GM23248 (cell line): ENCODE measurements around the gene SBK2. TPM values are rescaled to one million over a fixed set of nuclear protein-coding genes. Genes with fewer than 3 reads are reported as not detected.
A peak's percentile ranks its signal among the peaks of the same experiment; 100 is the strongest.

ENCODE experiments used
- DNase-seq: peaks from one replicate; pipeline ENCODE4 v3.0.0-alpha.2; 2015
- H2AFZ ChIP-seq: fragments of 200-600 bp; sonication (generic); 2 replicates; pipeline ENCODE4 v1.6.1; 2016; ENCODE audit warnings: antibody characterized with exemption
- H3F3A ChIP-seq: fragments of 200-600 bp; sonication (generic); 2 replicates; pipeline ENCODE4 v1.6.1; 2016; ENCODE audit warnings: mild to moderate bottlenecking, antibody characterized with exemption, mixed run types; ENCODE audit not compliant: insufficient read depth
- H3K27ac ChIP-seq: fragments of 200-600 bp; sonication (generic); 2 replicates; pipeline ENCODE4 v1.5.1; 2016; ENCODE audit warnings: mild to moderate bottlenecking
- H3K27me3 ChIP-seq: fragments of 200-600 bp; sonication (generic); replicated peaks from 2 replicates; pipeline ENCODE4 v1.6.1; 2016; ENCODE audit warnings: mild to moderate bottlenecking; ENCODE audit not compliant: insufficient read depth
- H3K36me3 ChIP-seq: fragments of 200-600 bp; sonication (generic); 2 replicates; pipeline ENCODE4 v1.6.1; 2016; ENCODE audit warnings: low read depth, mild to moderate bottlenecking
- H3K4me1 ChIP-seq: fragments of 200-600 bp; sonication (generic); 2 replicates; pipeline ENCODE4 v1.6.1; 2016; ENCODE audit warnings: mild to moderate bottlenecking; ENCODE audit not compliant: insufficient read depth
- H3K4me2 ChIP-seq: fragments of 200-600 bp; sonication (generic); one replicate; pipeline ENCODE4 v1.6.1; 2016; ENCODE audit warnings: mild to moderate bottlenecking; ENCODE audit not compliant: unreplicated experiment
- H3K4me3 ChIP-seq: fragments of 200-600 bp; sonication (generic); 2 replicates; pipeline ENCODE4 v1.5.1; 2016; ENCODE audit warnings: mild to moderate bottlenecking
- H3K79me2 ChIP-seq: fragments of 200-600 bp; sonication (generic); 2 replicates; pipeline ENCODE4 v1.6.1; 2016; ENCODE audit warnings: mild to moderate bottlenecking; ENCODE audit not compliant: insufficient read depth
- H3K9ac ChIP-seq: fragments of 200-600 bp; sonication (generic); 2 replicates; pipeline ENCODE4 v1.6.1; 2016; ENCODE audit warnings: mild to moderate bottlenecking
- H3K9me2 ChIP-seq: fragments of 200-600 bp; sonication (generic); 2 replicates; pipeline ENCODE4 v1.6.1; 2016; ENCODE audit warnings: mixed run types, mild to moderate bottlenecking, moderate library complexity; ENCODE audit not compliant: insufficient read depth
- H3K9me3 ChIP-seq: fragments of 200-600 bp; sonication (generic); one replicate; pipeline ENCODE4 v1.6.1; 2017; ENCODE audit warnings: low read depth
- H4K20me1 ChIP-seq: fragments of 200-600 bp; sonication (generic); 2 replicates; pipeline ENCODE4 v1.6.0; 2016; ENCODE audit not compliant: insufficient read depth
- EZH2 ChIP-seq: fragments of 200-600 bp; sonication (generic); IDR thresholded peaks from 2 replicates; pipeline ENCODE4 v1.6.1; 2018; ENCODE audit warnings: antibody characterized with exemption, mild to moderate bottlenecking; ENCODE audit not compliant: insufficient read depth, poor library complexity, severe bottlenecking
- EZH2phosphoT487 ChIP-seq: fragments of 200-600 bp; sonication (generic); IDR thresholded peaks from 2 replicates; pipeline ENCODE4 v1.6.1; 2018; ENCODE audit warnings: antibody characterized with exemption, moderate library complexity, mild to moderate bottlenecking, low read depth; ENCODE audit not compliant: insufficient read depth
- WGBS, 2 experiments: methylation state at CpG; one replicate each; pipeline ENCODE4 v1.1.6; 2015 to 2017; ENCODE audit warnings: low lambda C conversion rate in 2 of 2, low coverage in 1 of 2; ENCODE audit errors: missing lambda C conversion rate in 2 of 2; 5-methylcytosine and 5-hydroxymethylcytosine counted together
- in situ Hi-C: fragments of 300-500 bp; cut with MboI; formaldehyde crosslinking; loops from 2 replicates; pipeline ENCODE4 v1.15.0; 2020
- polyA plus RNA-seq: library from polyadenylated mRNA; unstranded; fragments of >200 nt; fragmentation: Nextera tagmentation; extraction: Ambion mirVana; gene quantifications from 2 replicates; pipeline ENCODE4 v1.2.1, GENCODE V29; 2016
- total RNA-seq: library from RNA; depleted of rRNA; stranded (reverse); fragments of >200 nt; shearing (Covaris generic); gene quantifications from 2 replicates; pipeline ENCODE4 v1.2.3, GENCODE V29; 2014

SBK2 gene
- total and polyA plus RNA-seq, 2 experiments from 2014 or later = not detected

- Histone ChIP-seq H3F3A (0 out of 2 replicates have a peak, but pooled peaks cover 6% of the 10 kb centered on the region), H2AFZ (no peak overlapping the region), H3K27ac (no peak overlapping the region), H3K4me1 (no peaks in the 10 kb centered on the region), H3K9me2 (no peaks in the 10 kb centered on the region), H4K20me1 (no peaks in the 10 kb centered on the region), H3K36me3 (no peaks in the 10 kb centered on the region), H3K9me3 (no peaks in the 10 kb centered on the region), H3K9ac (no peak overlapping the region), H3K79me2 (no peaks in the 10 kb centered on the region), H3K4me3 (peak overlapping the region; percentile 76), H3K4me2 (peak overlapping the region; percentile 84), H3K27me3 (no peaks in the 10 kb centered on the region)
- DNase-seq = no peak
- in situ Hi-C loops = no loop called here
- TF ChIP-seq EZH2phosphoT487 (no peak), EZH2 (no peak)
- WGBS, 2 experiments = 31 to 32% methylated on average over 13 of the region's 13 CpGs
These were observed 32.7 kb downstream of the SBK2 start for GRCh38 chr19:55504252-55504603.

GRCh38 chr19:55503502-55504251 lies 33.3 kb downstream of the SBK2 start:
- H3K4me3 ChIP-seq = peak overlapping the region; percentile 76
- no peaks in the 10 kb centered on the region for H3K36me3 ChIP-seq
- H3K9ac ChIP-seq = peak overlapping the region; percentile 49; the same call in 1 of the 2 replicates
- TF ChIP-seq EZH2phosphoT487 (no peak), EZH2 (no peak)
- H4K20me1 ChIP-seq = no peaks in the 10 kb centered on the region
- no peak overlapping the region for H3K27ac ChIP-seq
- 0 out of 2 replicates have a peak, but pooled peaks cover 6% of the 10 kb centered on the region for H3F3A ChIP-seq
- in situ Hi-C loops = no loop called here
- 16 to 21% methylated on average over 56 to 63 of the region's 64 CpGs for WGBS, 2 experiments
- H2AFZ ChIP-seq = peak overlapping the region; percentile 86
- no peaks in the 10 kb centered on the region for H3K9me2 ChIP-seq
- no peaks in the 10 kb centered on the region for H3K9me3 ChIP-seq
- H3K4me2 ChIP-seq = peak overlapping the region; percentile 84
- no peaks in the 10 kb centered on the region for H3K4me1 ChIP-seq
- no peaks in the 10 kb centered on the region for H3K27me3 ChIP-seq
- DNase-seq = peak; percentile 93
- H3K79me2 ChIP-seq = no peaks in the 10 kb centered on the region

- Histone ChIP-seq H3K9ac (no peak overlapping the region), H3K4me1 (no peaks in the 10 kb centered on the region), H3K9me3 (no peaks in the 10 kb centered on the region), H3K9me2 (no peaks in the 10 kb centered on the region), H2AFZ (peak overlapping the region; percentile 86), H3F3A (0 out of 2 replicates have a peak, but pooled peaks cover 6% of the 10 kb centered on the region), H3K4me2 (no peak overlapping the region), H3K36me3 (no peaks in the 10 kb centered on the region), H3K4me3 (no peak overlapping the region), H3K27ac (no peak overlapping the region), H3K79me2 (no peaks in the 10 kb centered on the region), H3K27me3 (no peaks in the 10 kb centered on the region), H4K20me1 (no peaks in the 10 kb centered on the region)
- WGBS, 2 experiments = 88 to 93% methylated on average over 15 to 17 of the region's 17 CpGs
- no peak for DNase-seq
- TF ChIP-seq EZH2phosphoT487 (no peak), EZH2 (no peak)
- in situ Hi-C loops = no loop called here
These were observed 33.8 kb downstream of the SBK2 start for GRCh38 chr19:55503157-55503501.

- Histone ChIP-seq H3F3A (0 out of 2 replicates have a peak, but pooled peaks cover 6% of the 10 kb centered on the region), H3K9ac (no peak overlapping the region), H3K4me3 (no peak overlapping the region), H3K9me3 (no peaks in the 10 kb centered on the region), H3K79me2 (no peaks in the 10 kb centered on the region), H4K20me1 (no peaks in the 10 kb centered on the region), H3K36me3 (no peaks in the 10 kb centered on the region), H3K4me2 (no peak overlapping the region), H3K4me1 (no peaks in the 10 kb centered on the region), H3K27ac (no peak overlapping the region), H3K9me2 (no peaks in the 10 kb centered on the region), H3K27me3 (no peaks in the 10 kb centered on the region), H2AFZ (no peak overlapping the region)
- in situ Hi-C loops = no loop called here
- 89 to 92% methylated on average over 9 of the region's 9 CpGs for WGBS, 2 experiments
- no peak for DNase-seq
- TF ChIP-seq EZH2 (no peak), EZH2phosphoT487 (no peak)
These were observed 34.6 kb downstream of the SBK2 start for GRCh38 chr19:55502197-55502952.
